ENCODE data around the gene DKK2. TPM values are rescaled to one million over a fixed set of nuclear protein-coding genes. Genes with fewer than 3 reads are reported as not detected.

The DKK2 gene
- total RNA-seq, 1 experiment from 2014 or later: 0.11 TPM

GRCh38 chr4:106953036-106953705, 82.9 kb downstream of the DKK2 start:
- H3K56ac ChIP-seq (ENCODE audit: insufficient read length, low read depth, low read length): no peak overlapping the region
- no peaks in the 10 kb centered on the region for H3K79me1 ChIP-seq (ENCODE audit: insufficient read depth, low read depth, low read length, poor library complexity, severe bottlenecking)
- H2BK20ac ChIP-seq (ENCODE audit: low read depth, low read length, poor library complexity, severe bottlenecking): no peak overlapping the region
- no peak overlapping the region for H3K18ac ChIP-seq (ENCODE audit: insufficient read length, low read depth, low read length)
- H3K9me3 ChIP-seq (ENCODE audit: control insufficient read depth, low read depth, low read length): no peaks in the 10 kb centered on the region
- H3K9me3 Mint-ChIP-seq: peaks cover 0 to 2% of the 10 kb centered on the region in 2 experiments; a peak in 1 of 5 replicates
- no peaks in the 10 kb centered on the region for H3K4me1 Mint-ChIP-seq
- H3K27me3 ChIP-seq (ENCODE audit: insufficient read depth, low read length): no peaks in the 10 kb centered on the region
- no peaks in the 10 kb centered on the region for H3K4me1 ChIP-seq (ENCODE audit: insufficient read depth, low read length)
- no peak overlapping the region for H3K14ac ChIP-seq (ENCODE audit: insufficient read depth, low read length)
- no peak overlapping the region for H2BK15ac ChIP-seq (ENCODE audit: low read depth, low read length)
- no peak for DNase-seq
- WGBS (ENCODE audit: extremely low coverage, insufficient read length, low lambda C conversion rate): no CpG with 5 or more reads among the region's 3 CpGs
- H2BK5ac ChIP-seq (ENCODE audit: insufficient read length, low read length): no peak overlapping the region
- no peak overlapping the region for H3K4me3 Mint-ChIP-seq
- no peak overlapping the region for H4K91ac ChIP-seq (ENCODE audit: insufficient read length, low read depth, low read length)
- H3K23me2 ChIP-seq (ENCODE audit: insufficient read length, low read depth, low read length, poor library complexity, severe bottlenecking): no peaks in the 10 kb centered on the region
- no peak overlapping the region for H4K8ac ChIP-seq (replicated peaks; ENCODE audit: insufficient read length, low read depth, low read length)
- no peak overlapping the region for H2AFZ ChIP-seq (ENCODE audit: low read length)
- H3K9ac ChIP-seq (ENCODE audit: extremely low read depth, insufficient read length, low read length): no peak overlapping the region
- no peak overlapping the region for H2BK120ac ChIP-seq (ENCODE audit: low read depth, low read length, poor library complexity, severe bottlenecking)
- no peaks in the 10 kb centered on the region for H3K27me3 Mint-ChIP-seq (ENCODE audit: low read depth)
- H2BK12ac ChIP-seq (ENCODE audit: insufficient read length, low read depth, low read length): no peak overlapping the region
- TF ChIP-seq, protein P1, sequence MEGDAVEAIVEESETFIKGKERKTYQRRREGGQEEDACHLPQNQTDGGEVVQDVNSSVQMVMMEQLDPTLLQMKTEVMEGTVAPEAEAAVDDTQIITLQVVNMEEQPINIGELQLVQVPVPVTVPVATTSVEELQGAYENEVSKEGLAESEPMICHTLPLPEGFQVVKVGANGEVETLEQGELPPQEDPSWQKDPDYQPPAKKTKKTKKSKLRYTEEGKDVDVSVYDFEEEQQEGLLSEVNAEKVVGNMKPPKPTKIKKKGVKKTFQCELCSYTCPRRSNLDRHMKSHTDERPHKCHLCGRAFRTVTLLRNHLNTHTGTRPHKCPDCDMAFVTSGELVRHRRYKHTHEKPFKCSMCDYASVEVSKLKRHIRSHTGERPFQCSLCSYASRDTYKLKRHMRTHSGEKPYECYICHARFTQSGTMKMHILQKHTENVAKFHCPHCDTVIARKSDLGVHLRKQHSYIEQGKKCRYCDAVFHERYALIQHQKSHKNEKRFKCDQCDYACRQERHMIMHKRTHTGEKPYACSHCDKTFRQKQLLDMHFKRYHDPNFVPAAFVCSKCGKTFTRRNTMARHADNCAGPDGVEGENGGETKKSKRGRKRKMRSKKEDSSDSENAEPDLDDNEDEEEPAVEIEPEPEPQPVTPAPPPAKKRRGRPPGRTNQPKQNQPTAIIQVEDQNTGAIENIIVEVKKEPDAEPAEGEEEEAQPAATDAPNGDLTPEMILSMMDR (conservative IDR thresholded peaks at IDR 0.05): no peak
- no peak overlapping the region for H3K27ac ChIP-seq (ENCODE audit: insufficient read length, low read depth, low read length)
- no peaks in the 10 kb centered on the region for H3K79me2 ChIP-seq (ENCODE audit: insufficient read depth, low read length)
- H4K20me1 ChIP-seq (ENCODE audit: control insufficient read depth, insufficient read depth, insufficient read length): no peaks in the 10 kb centered on the region
- no peak overlapping the region for H3K27ac Mint-ChIP-seq
- no peak overlapping the region for H3K23ac ChIP-seq (ENCODE audit: insufficient read length, low read depth, low read length)
- no peak overlapping the region for H4K5ac ChIP-seq (ENCODE audit: insufficient read length, low read depth, low read length)
- H2AK5ac ChIP-seq (ENCODE audit: insufficient read length, low read length): no peak overlapping the region
- H3K4ac ChIP-seq (ENCODE audit: low read depth, low read length): no peak overlapping the region
- peaks cover 0 to 1% (median 0%) of the 10 kb centered on the region in 3 experiments; a peak in 1 of 7 replicates for H3K36me3 Mint-ChIP-seq (ENCODE audit: insufficient read depth in 1 of 3, low read depth in 3 of 3)
- H3T11ph ChIP-seq (ENCODE audit: low read length): no peak overlapping the region
- H3K4me2 ChIP-seq (ENCODE audit: insufficient read depth, insufficient read length, low read length): no peak overlapping the region
